H7 (cell line): Measurements from ENCODE around the gene TCL1B. TPM values are rescaled to one million over a fixed set of nuclear protein-coding genes. Genes with fewer than 3 reads are reported as not detected.

Experiments used
- DNase-seq: peaks from one replicate; pipeline ENCODE4 v3.0.0; 2012
- H3K27me3 ChIP-seq: 2 replicates; pipeline ENCODE4 v1.6.0; 2011; ENCODE audit warnings: mild to moderate bottlenecking, low read length; ENCODE audit not compliant: control insufficient read depth, insufficient read depth
- H3K36me3 ChIP-seq: replicated peaks from 2 replicates; pipeline ENCODE4 v1.5.1; 2011; ENCODE audit warnings: low read length; ENCODE audit not compliant: control insufficient read depth, insufficient read depth
- H3K4me3 ChIP-seq: 2 replicates; pipeline ENCODE4 v1.5.1; 2011; ENCODE audit warnings: low read depth, mild to moderate bottlenecking, control low read depth, low read length, moderate library complexity; ENCODE audit not compliant: insufficient read depth
- total RNA-seq: library from RNA; depleted of rRNA; stranded (reverse); fragments of >200 nt; shearing (Covaris generic); gene quantifications from 2 replicates; pipeline ENCODE4 v1.2.3, GENCODE V29; 2014

The TCL1B gene
- total RNA-seq, 1 experiment from 2014 or later = 14.0 TPM

GRCh38 chr14:95679998-95680735 is 6.1 kb upstream of the TCL1B start:
- Histone ChIP-seq H3K27me3 (peaks cover 1% of the 10 kb centered on the region; the same call in 1 of the 2 replicates), H3K36me3 (no peaks in the 10 kb centered on the region), H3K4me3 (no peak overlapping the region)
- peak; percentile 49 for DNase-seq

DNA sequence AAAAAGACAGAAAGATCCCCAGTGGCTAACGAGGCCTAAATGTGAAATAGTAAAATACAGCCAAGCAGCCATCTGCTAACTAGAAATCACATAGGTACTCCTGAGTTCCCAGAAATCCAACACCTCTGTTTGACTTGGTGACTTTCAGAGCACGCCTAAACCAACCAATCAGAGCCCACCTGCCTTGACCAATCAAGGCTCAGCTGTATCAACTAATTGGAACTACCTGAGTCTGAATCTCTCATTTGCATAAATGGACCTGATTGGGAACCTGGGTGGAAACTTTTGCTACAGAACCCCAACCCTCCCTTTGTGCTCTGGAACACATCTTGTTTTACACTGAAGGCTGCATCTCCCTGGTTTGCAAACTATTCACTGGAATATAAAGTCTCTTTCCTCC is 5.1 kb upstream of the TCL1B start:
- DNase-seq = no peak
- no peak overlapping the region for H3K4me3 ChIP-seq
- no peaks in the 10 kb centered on the region for H3K36me3 ChIP-seq
- H3K27me3 ChIP-seq = peaks cover 2% of the 10 kb centered on the region; the same call in 1 of the 2 replicates

- Histone ChIP-seq H3K4me3 (no peak overlapping the region), H3K36me3 (no peaks in the 10 kb centered on the region), H3K27me3 (peaks cover 2% of the 10 kb centered on the region; the same call in 1 of the 2 replicates)
- DNase-seq = peak; percentile 90
These were observed 2.4 kb upstream of the TCL1B start for GRCh38 chr14:95683793-95684192.

DNA sequence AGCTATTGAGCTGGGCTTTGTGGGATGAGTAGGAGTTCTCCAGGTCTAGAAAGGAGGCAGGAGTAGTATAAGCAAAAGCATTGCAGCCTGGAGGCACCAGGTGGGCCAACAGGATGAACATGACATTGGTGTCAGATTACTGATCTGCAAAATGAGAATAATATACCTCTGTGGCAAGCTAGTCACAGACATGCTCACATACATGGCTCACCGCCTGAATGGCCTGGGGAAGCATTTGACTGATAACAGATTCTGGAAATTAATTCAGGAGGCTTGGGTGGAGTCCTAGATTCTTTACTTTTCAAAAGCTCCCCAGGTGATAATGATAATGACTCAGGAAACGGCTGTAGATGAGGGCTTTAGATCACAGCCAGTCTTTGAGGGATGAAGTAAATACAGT is 709 bp downstream of the TCL1B start:
- Histone ChIP-seq H3K36me3 (no peaks in the 10 kb centered on the region), H3K4me3 (no peak overlapping the region), H3K27me3 (peaks cover 2% of the 10 kb centered on the region)
- no peak for DNase-seq

DNA sequence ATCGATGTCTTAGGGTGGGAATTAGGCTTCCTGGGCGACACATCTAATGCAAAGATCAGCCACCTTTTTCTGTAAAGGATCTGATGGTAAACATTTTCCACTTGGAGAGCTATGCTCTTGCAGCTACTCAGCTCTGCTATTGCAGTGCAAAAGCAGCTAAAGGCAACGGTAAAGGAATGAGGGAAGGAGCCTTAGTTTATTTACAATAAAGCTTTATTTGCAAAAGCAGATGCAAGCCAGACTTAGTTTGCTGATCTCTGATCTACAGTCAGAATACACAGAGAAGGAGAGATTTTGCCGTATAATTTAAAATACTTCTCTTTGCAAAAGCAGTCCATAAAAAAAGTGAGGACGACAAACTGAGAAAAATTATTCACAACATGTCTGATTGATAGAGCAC is 3.2 kb downstream of the TCL1B start:
- no peaks in the 10 kb centered on the region for H3K36me3 ChIP-seq
- H3K27me3 ChIP-seq = peaks cover 5% of the 10 kb centered on the region
- no peak overlapping the region for H3K4me3 ChIP-seq
- DNase-seq = no peak

- Histone ChIP-seq H3K36me3 (no peaks in the 10 kb centered on the region), H3K27me3 (peaks cover 8% of the 10 kb centered on the region), H3K4me3 (no peak overlapping the region)
- DNase-seq = no peak
These were observed 4.6 kb downstream of the TCL1B start for GRCh38 chr14:95690815-95691214.

GRCh38 chr14:95691591-95691990 is 5.4 kb downstream of the TCL1B start:
- H3K36me3 ChIP-seq = no peaks in the 10 kb centered on the region
- no peak for DNase-seq
- no peak overlapping the region for H3K4me3 ChIP-seq
- peaks cover 8% of the 10 kb centered on the region for H3K27me3 ChIP-seq

DNA sequence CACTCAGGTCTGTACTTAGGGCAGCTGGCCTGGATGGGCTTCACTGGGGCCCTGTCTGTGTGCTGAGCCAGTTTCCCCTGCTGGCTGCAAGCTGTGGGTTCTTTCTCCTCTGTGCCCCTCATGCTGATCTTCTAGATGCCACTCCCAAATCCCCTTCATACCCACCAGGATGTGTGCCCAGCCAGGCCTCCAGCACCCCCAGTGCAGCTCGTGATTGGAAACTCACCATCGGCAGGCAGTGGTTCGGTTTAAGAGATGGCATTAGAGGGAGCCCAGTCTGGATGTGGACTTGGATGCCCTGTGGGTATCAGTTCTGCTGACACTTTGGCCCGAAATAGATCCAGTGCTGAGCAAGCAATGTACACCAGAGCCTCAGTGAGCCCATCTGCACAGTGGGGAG is 5.9 kb downstream of the TCL1B start:
- no peak for DNase-seq
- Histone ChIP-seq H3K4me3 (no peak overlapping the region), H3K27me3 (peaks cover 8% of the 10 kb centered on the region), H3K36me3 (no peaks in the 10 kb centered on the region)

GRCh38 chr14:95695051-95695450 is 8.8 kb downstream of the TCL1B start:
- Histone ChIP-seq H3K36me3 (no peaks in the 10 kb centered on the region), H3K4me3 (no peak overlapping the region), H3K27me3 (peaks cover 31% of the 10 kb centered on the region)
- no peak for DNase-seq

- no peak overlapping the region for H3K4me3 ChIP-seq
- H3K27me3 ChIP-seq = peaks cover 35% of the 10 kb centered on the region
- no peak for DNase-seq
- H3K36me3 ChIP-seq = no peaks in the 10 kb centered on the region
These were observed 9.7 kb downstream of the TCL1B start for GRCh38 chr14:95695913-95696312.

GRCh38 chr14:95696741-95697140 is 10.5 kb downstream of the TCL1B start:
- Histone ChIP-seq H3K36me3 (no peaks in the 10 kb centered on the region), H3K4me3 (no peak overlapping the region), H3K27me3 (peaks cover 42% of the 10 kb centered on the region)
- DNase-seq = no peak

- H3K27me3 ChIP-seq = peaks cover 49% of the 10 kb centered on the region
- H3K4me3 ChIP-seq = no peak overlapping the region
- H3K36me3 ChIP-seq = no peaks in the 10 kb centered on the region
- no peak for DNase-seq
These were observed 11.5 kb downstream of the TCL1B start for GRCh38 chr14:95697764-95698163.

GRCh38 chr14:95698287-95698686 is 12.1 kb downstream of the TCL1B start:
- Histone ChIP-seq H3K36me3 (no peaks in the 10 kb centered on the region), H3K4me3 (no peak overlapping the region), H3K27me3 (peaks cover 54% of the 10 kb centered on the region)
- DNase-seq = no peak

DNA sequence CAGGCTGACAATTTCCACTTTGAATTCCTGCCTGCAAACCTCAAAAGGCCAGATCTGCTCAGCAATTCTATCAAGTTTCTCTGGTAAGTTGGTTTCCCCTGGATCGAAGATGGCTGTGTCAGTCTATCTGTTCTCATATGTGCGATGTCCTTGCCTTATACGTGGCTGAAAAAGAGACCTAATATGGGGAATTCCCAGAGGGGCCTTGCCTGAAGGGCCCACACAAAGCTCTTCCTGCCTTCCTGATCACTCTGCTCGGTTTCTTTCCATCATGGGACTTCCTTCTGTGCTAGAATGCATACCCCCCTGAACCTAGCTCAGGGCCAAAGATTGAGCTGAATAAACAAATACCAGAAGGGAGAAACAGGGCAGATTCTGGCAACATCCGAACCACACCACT is 13.2 kb downstream of the TCL1B start:
- no peak overlapping the region for H3K4me3 ChIP-seq
- peaks cover 65% of the 10 kb centered on the region for H3K27me3 ChIP-seq

DNA sequence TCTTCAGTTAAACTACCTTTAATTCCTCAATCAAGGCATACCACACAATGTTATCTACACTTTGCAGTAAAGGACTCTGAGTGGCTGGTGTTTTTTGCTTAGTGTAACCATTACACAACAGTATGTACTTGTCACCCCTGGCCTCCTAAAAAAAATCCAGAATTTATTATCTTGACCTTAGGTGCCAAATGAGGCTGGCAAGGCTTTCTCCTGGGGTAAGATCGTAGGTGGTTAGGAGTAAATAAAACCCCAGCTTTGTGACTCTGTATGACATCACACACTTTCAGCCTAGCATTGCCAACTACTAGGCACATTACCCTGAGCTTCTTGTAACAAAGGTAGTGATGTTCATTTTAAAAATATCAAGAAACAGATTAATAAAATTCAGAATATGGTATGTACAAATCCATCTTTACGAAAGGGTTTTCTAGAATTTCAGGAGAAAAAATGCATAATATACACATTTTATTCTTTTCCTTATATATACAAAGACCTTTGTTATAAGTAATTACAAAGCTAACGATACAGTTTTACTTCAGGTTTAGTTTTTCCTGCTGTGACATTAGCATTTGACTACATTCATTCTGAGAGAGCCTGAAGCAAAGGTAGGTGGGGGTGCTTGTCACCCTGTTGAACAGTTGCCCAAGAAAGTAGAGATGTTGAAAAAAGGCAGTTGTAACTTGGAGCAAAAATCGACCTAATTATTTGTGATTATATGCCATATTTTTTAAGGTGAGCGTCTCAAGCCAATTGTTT is 14.2 kb downstream of the TCL1B start:
- Histone ChIP-seq H3K36me3 (no peaks in the 10 kb centered on the region), H3K4me3 (no peak overlapping the region), H3K27me3 (peaks cover 65% of the 10 kb centered on the region)
- peak; percentile 67 for DNase-seq

More for the DNA sequence above, 13.2 kb downstream of the TCL1B start:
- H3K36me3 ChIP-seq = no peaks in the 10 kb centered on the region
- DNase-seq = no peak
